ENCODE data around the gene KRT71.

KRT71 gene

GRCh38 chr12:52494518-52494917, 58.4 kb downstream of the KRT71 start:
- Histone ChIP-seq H3K4me2 (ENCODE audit: low read length) (no peak overlapping the region), H3K79me2 (ENCODE audit: insufficient read depth, low read length) (no peaks in the 10 kb centered on the region), H3K9ac (ENCODE audit: low read length) (no peak overlapping the region), H3K27me3 (ENCODE audit: insufficient read depth, low read length) (no peaks in the 10 kb centered on the region), H3K9me2 (ENCODE audit: low read depth, low read length) (no peaks in the 10 kb centered on the region), H3K4me3 (ENCODE audit: low read depth, low read length, poor library complexity, severe bottlenecking) (no peak overlapping the region), H3K9me3 (ENCODE audit: low read length) (no peaks in the 10 kb centered on the region), H4K20me1 (ENCODE audit: insufficient read depth, low read length) (no peaks in the 10 kb centered on the region), H2AFZ (ENCODE audit: low read length) (no peak overlapping the region), H3K36me3 (ENCODE audit: insufficient read depth, low read length) (no peaks in the 10 kb centered on the region), H3F3A (ENCODE audit: insufficient read depth, low read length) (no peaks in the 10 kb centered on the region), H3K27ac (ENCODE audit: low read depth, low read length, poor library complexity, severe bottlenecking) (no peak overlapping the region), H3K4me1 (ENCODE audit: insufficient read depth, low read length, severe bottlenecking) (no peaks in the 10 kb centered on the region)
- TF ChIP-seq CTCF (IDR thresholded peaks at IDR 0.05; ENCODE audit: low read length) (no peak), EZH2 (IDR thresholded peaks at IDR 0.05; ENCODE audit: borderline replicate concordance, low read length) (no peak)

DNA sequence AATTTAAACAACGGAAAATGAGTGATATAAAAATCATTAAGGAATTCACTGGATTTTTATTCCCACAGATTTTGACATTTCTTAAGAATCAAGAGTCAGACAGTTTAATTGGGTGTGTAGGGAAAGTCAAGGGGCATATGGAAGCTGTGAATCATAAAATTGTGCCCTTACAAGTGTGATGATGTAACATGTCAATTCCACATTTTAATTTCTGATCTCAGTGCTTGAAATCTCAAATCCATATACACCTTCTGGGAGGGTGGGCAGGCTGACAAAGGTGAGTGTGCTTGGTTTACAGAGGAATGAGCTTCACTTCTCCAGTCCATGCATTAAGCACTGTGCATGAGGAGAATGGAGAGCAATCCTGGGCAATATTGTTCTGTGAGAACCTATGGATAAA, 58.8 kb downstream of the KRT71 start:
- Histone ChIP-seq H3K9me3 (ENCODE audit: low read length) (no peaks in the 10 kb centered on the region), H3K27ac (ENCODE audit: low read depth, low read length, poor library complexity, severe bottlenecking) (no peak overlapping the region), H3K4me3 (ENCODE audit: low read depth, low read length, poor library complexity, severe bottlenecking) (no peak overlapping the region), H2AFZ (ENCODE audit: low read length) (no peak overlapping the region), H3K79me2 (ENCODE audit: insufficient read depth, low read length) (no peaks in the 10 kb centered on the region), H3F3A (ENCODE audit: insufficient read depth, low read length) (no peaks in the 10 kb centered on the region), H3K9me2 (ENCODE audit: low read depth, low read length) (no peaks in the 10 kb centered on the region), H3K4me1 (ENCODE audit: insufficient read depth, low read length, severe bottlenecking) (no peaks in the 10 kb centered on the region), H3K36me3 (ENCODE audit: insufficient read depth, low read length) (no peaks in the 10 kb centered on the region), H4K20me1 (ENCODE audit: insufficient read depth, low read length) (no peaks in the 10 kb centered on the region), H3K27me3 (ENCODE audit: insufficient read depth, low read length) (no peaks in the 10 kb centered on the region), H3K4me2 (ENCODE audit: low read length) (no peak overlapping the region), H3K9ac (ENCODE audit: low read length) (no peak overlapping the region)
- TF ChIP-seq CTCF (IDR thresholded peaks at IDR 0.05; ENCODE audit: low read length): no peak
- TF ChIP-seq EZH2 (IDR thresholded peaks at IDR 0.05; ENCODE audit: borderline replicate concordance, low read length): no peak

Data from OCI-LY1 (cell line).